SU-DHL-6 (cell line): Measurements from ENCODE around the gene PORCN.

Source experiments
- H2AFZ ChIP-seq: fragments of 200-600 bp; sonication (generic); 2 replicates; pipeline ENCODE4 v1.6.1; 2014; ENCODE audit warnings: low read depth, mild to moderate bottlenecking, moderate library complexity, mixed read lengths, antibody characterized with exemption, low read length; ENCODE audit not compliant: severe bottlenecking
- H3F3A ChIP-seq: fragments of 200-600 bp; shearing (Covaris generic); 2 replicates; pipeline ENCODE4 v1.6.0; 2016; ENCODE audit warnings: antibody characterized with exemption, mild to moderate bottlenecking; ENCODE audit not compliant: insufficient read depth
- H3K27ac ChIP-seq: fragments of 200-600 bp; sonication (generic); 2 replicates; pipeline ENCODE4 v1.5.1; 2016; ENCODE audit warnings: low read depth, mild to moderate bottlenecking, low read length, moderate library complexity, mixed read lengths
- H3K27me3 ChIP-seq: fragments of 200-600 bp; sonication (generic), shearing (Covaris generic); 2 replicates; pipeline ENCODE4 v1.6.0; 2014; ENCODE audit warnings: mild to moderate bottlenecking, low read length
- H3K36me3 ChIP-seq: fragments of 200-600 bp; sonication (generic); 2 replicates; pipeline ENCODE4 v1.6.1; 2014; ENCODE audit warnings: mild to moderate bottlenecking, low read length, mixed read lengths
- H3K4me2 ChIP-seq: fragments of 300-600, 200-600 bp; shearing (Covaris generic), sonication (generic); 2 replicates; pipeline ENCODE4 v1.6.0; 2014; ENCODE audit warnings: low read length, low read depth, mild to moderate bottlenecking; ENCODE audit not compliant: poor library complexity, severe bottlenecking
- H3K4me3 ChIP-seq: fragments of 200-600 bp; sonication (generic); 2 replicates; pipeline ENCODE4 v1.5.1; 2014; ENCODE audit warnings: antibody characterized with exemption, low read length, mild to moderate bottlenecking, mixed read lengths; ENCODE audit not compliant: insufficient read depth, poor library complexity, severe bottlenecking
- H3K79me2 ChIP-seq: fragments of 200-600 bp; sonication (generic); 2 replicates; pipeline ENCODE4 v1.6.1; 2014; ENCODE audit warnings: mild to moderate bottlenecking, low read length, moderate library complexity; ENCODE audit not compliant: insufficient read depth
- H3K9ac ChIP-seq: fragments of 200-600 bp; sonication (generic); 2 replicates; pipeline ENCODE4 v1.7.0; 2014; ENCODE audit warnings: mild to moderate bottlenecking, low read length
- H3K9me2 ChIP-seq: fragments of 200-600 bp; sonication (generic); replicated peaks from 2 replicates; pipeline ENCODE4 v1.6.1; 2014; ENCODE audit warnings: low read length; ENCODE audit not compliant: insufficient read depth
- H3K9me3 ChIP-seq: fragments of 200-600 bp; sonication (generic); 2 replicates; pipeline ENCODE4 v1.6.1; 2014; ENCODE audit warnings: low read length, mixed read lengths; ENCODE audit not compliant: insufficient read depth
- H4K20me1 ChIP-seq: fragments of 200-600 bp; sonication (generic); 2 replicates; pipeline ENCODE4 v1.6.1; 2014; ENCODE audit warnings: low read depth, mild to moderate bottlenecking, antibody characterized with exemption, low read length, moderate library complexity, mixed read lengths
- EZH2phosphoT487 ChIP-seq: fragments of 200-600 bp; sonication (generic), shearing (Covaris generic); conservative IDR thresholded peaks from 2 replicates; pipeline ENCODE4 v1.6.1; 2018; ENCODE audit warnings: mild to moderate bottlenecking, antibody characterized with exemption, low read length, moderate library complexity, mixed read lengths
- TF ChIP-seq, protein P1 (sequence below): fragments of 200-600 bp; sonication (generic); IDR thresholded peaks from one replicate; pipeline ENCODE4 v1.5.1; 2017; ENCODE audit warnings: antibody characterized with exemption, mild to moderate bottlenecking, low read length, moderate library complexity; ENCODE audit not compliant: insufficient read depth, poor library complexity, severe bottlenecking

PORCN gene

DNA sequence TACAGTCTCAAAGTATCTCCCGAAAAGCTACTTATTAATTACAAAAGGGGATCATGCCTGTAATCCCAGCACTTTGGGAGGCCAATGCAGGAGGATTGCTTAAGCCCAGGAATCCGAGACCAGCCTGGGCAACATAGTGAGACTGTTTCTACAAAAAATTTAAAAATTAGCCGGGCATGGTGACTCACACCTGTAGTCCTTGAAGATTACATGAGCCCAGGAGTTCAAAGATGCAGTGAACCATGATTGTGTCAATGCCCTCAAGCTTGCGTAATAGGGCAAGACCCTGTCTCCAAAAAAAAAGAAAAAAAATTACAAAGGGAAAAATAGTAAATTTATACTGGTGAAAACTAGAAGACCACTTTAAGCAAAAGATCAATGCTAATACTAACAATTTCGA, 3.3 kb upstream of the PORCN start:
- Histone ChIP-seq H3K27ac (no peak overlapping the region), H3K9me2 (no peaks in the 10 kb centered on the region), H3K4me2 (no peak overlapping the region), H3K79me2 (no peaks in the 10 kb centered on the region), H3K9me3 (no peaks in the 10 kb centered on the region), H3K27me3 (no peaks in the 10 kb centered on the region), H4K20me1 (no peaks in the 10 kb centered on the region), H2AFZ (no peak overlapping the region), H3K9ac (no peak overlapping the region), H3F3A (no peaks in the 10 kb centered on the region; the same call in 1 of the 2 replicates), H3K36me3 (no peaks in the 10 kb centered on the region), H3K4me3 (no peak overlapping the region)
- TF ChIP-seq, protein P1, sequence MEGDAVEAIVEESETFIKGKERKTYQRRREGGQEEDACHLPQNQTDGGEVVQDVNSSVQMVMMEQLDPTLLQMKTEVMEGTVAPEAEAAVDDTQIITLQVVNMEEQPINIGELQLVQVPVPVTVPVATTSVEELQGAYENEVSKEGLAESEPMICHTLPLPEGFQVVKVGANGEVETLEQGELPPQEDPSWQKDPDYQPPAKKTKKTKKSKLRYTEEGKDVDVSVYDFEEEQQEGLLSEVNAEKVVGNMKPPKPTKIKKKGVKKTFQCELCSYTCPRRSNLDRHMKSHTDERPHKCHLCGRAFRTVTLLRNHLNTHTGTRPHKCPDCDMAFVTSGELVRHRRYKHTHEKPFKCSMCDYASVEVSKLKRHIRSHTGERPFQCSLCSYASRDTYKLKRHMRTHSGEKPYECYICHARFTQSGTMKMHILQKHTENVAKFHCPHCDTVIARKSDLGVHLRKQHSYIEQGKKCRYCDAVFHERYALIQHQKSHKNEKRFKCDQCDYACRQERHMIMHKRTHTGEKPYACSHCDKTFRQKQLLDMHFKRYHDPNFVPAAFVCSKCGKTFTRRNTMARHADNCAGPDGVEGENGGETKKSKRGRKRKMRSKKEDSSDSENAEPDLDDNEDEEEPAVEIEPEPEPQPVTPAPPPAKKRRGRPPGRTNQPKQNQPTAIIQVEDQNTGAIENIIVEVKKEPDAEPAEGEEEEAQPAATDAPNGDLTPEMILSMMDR: no peak
- no peak for TF ChIP-seq EZH2phosphoT487

DNA sequence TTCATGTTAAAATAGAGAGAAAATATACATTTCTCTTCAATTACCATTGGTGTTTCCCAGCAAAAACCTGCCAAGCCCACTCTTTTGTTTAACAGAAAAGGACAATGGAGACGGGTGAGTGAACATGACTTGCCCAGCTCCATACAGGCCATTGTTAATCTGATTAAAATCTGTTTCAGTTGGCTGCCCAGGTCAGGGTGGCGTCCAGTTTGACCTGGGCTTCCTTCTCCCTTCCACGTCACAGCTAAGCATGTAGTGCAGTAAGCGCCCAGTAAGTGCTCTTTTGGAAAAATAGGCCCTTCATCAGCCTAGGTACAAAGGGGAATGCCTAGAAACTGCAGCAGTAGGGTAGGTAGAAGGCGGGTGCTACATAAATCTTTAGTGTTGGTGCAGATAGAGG, 1.5 kb upstream of the PORCN start:
- no peaks in the 10 kb centered on the region for H4K20me1 ChIP-seq
- no peak overlapping the region for H3K4me3 ChIP-seq
- no peaks in the 10 kb centered on the region for H3K9me2 ChIP-seq
- H3K27me3 ChIP-seq: no peaks in the 10 kb centered on the region
- H3K27ac ChIP-seq: no peak overlapping the region
- no peak overlapping the region for H3K9ac ChIP-seq
- H3K79me2 ChIP-seq: no peaks in the 10 kb centered on the region
- H3F3A ChIP-seq: no peaks in the 10 kb centered on the region; the same call in 1 of the 2 replicates
- TF ChIP-seq, protein P1: no peak
- no peak for TF ChIP-seq EZH2phosphoT487
- H3K36me3 ChIP-seq: no peaks in the 10 kb centered on the region
- no peak overlapping the region for H2AFZ ChIP-seq
- H3K9me3 ChIP-seq: no peaks in the 10 kb centered on the region
- H3K4me2 ChIP-seq: no peak overlapping the region

DNA sequence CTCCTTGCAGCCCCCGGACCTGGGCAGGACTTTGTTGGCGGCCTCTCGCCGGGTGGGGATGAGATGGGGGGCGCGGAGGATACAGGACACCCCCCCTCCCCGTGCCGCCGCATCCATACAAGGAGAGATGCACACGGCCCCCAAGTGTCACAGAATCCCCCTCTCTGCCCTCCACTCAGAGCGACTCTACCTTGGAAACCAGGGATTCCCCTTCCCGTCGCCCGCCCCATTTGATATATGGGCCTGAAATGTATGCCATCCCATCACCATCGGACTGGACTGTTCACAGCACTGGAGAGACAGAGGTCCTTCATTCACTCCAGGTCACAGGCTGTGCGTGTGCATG, 426 bp downstream of the PORCN start:
- no peak overlapping the region for H3K27ac ChIP-seq
- peak overlapping the region; percentile 81 for H3K9ac ChIP-seq
- no peaks in the 10 kb centered on the region for H3K9me3 ChIP-seq
- H2AFZ ChIP-seq: peak overlapping the region; percentile 91
- no peaks in the 10 kb centered on the region for H3K79me2 ChIP-seq
- no peaks in the 10 kb centered on the region; the same call in 1 of the 2 replicates for H3F3A ChIP-seq
- H3K9me2 ChIP-seq: no peaks in the 10 kb centered on the region
- no peaks in the 10 kb centered on the region for H3K36me3 ChIP-seq
- H3K4me3 ChIP-seq: peak overlapping the region; percentile 71
- no peaks in the 10 kb centered on the region for H4K20me1 ChIP-seq
- no peaks in the 10 kb centered on the region for H3K27me3 ChIP-seq
- peak overlapping the region; percentile 66 for H3K4me2 ChIP-seq
- TF ChIP-seq, protein P1: no peak
- no peak for TF ChIP-seq EZH2phosphoT487

DNA sequence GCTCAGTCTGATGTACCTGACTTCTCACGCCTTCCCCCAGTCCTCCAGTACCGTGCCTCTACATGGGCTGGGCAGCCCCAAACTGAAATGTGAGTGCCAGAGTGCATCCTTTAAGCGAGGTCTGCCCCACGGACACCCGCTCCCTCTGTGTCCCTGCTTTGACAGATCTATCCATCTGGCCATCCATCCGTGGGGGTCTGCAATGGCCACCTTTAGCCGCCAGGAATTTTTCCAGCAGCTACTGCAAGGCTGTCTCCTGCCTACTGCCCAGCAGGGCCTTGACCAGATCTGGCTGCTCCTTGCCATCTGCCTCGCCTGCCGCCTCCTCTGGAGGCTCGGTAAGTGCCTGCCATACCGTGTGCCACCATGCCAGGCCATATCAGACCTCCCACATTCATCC, 827 bp downstream of the PORCN start:
- H3K27ac ChIP-seq: no peak overlapping the region
- no peak for TF ChIP-seq EZH2phosphoT487
- TF ChIP-seq, protein P1: no peak
- peak overlapping the region; percentile 71 for H3K4me3 ChIP-seq
- no peaks in the 10 kb centered on the region for H3K27me3 ChIP-seq
- H3K9ac ChIP-seq: peak overlapping the region; percentile 81
- no peaks in the 10 kb centered on the region for H4K20me1 ChIP-seq
- H3K4me2 ChIP-seq: peak overlapping the region; percentile 66
- H3K9me2 ChIP-seq: no peaks in the 10 kb centered on the region
- H3K79me2 ChIP-seq: no peaks in the 10 kb centered on the region
- H3K36me3 ChIP-seq: no peaks in the 10 kb centered on the region
- H3F3A ChIP-seq: no peaks in the 10 kb centered on the region; the same call in 1 of the 2 replicates
- H2AFZ ChIP-seq: no peak overlapping the region
- H3K9me3 ChIP-seq: no peaks in the 10 kb centered on the region
